ENCODE measurements around the gene FADD.

- TF ChIP-seq EP300 (IDR thresholded peaks at IDR 0.05) (no peak), CTCF (IDR thresholded peaks at IDR 0.05) (no peak), POLR2A (IDR thresholded peaks at IDR 0.05) (no peak)
Measured at GRCh38 chr11:70207531-70208131, 4.5 kb downstream of the FADD start.

Data from tibial nerve (tissue), 4 donors.